H9 (cell line): Measurements from ENCODE around the gene GGT7. TPM values are rescaled to one million over a fixed set of nuclear protein-coding genes. Genes with fewer than 3 reads are reported as not detected.
A peak's percentile ranks its signal among the peaks of the same experiment; 100 is the strongest.

Experiments used
- DNase-seq: peaks from one replicate; pipeline ENCODE4 v3.0.0-alpha.2; 2017
- H2AFZ ChIP-seq: one replicate; pipeline ENCODE4 v1.6.1; 2013; ENCODE audit warnings: mild to moderate bottlenecking, low read length, control low read depth, moderate library complexity
- H2AK5ac ChIP-seq: 2 replicates; pipeline ENCODE4 v1.6.1; 2013; ENCODE audit warnings: low read length, control low read depth, mixed read lengths; ENCODE audit not compliant: insufficient read length
- H2BK120ac ChIP-seq: one replicate; pipeline ENCODE4 v1.6.1; 2013; ENCODE audit warnings: low read depth, mild to moderate bottlenecking, low read length, control low read depth, inconsistent platforms; ENCODE audit not compliant: poor library complexity, severe bottlenecking
- H2BK12ac ChIP-seq: 2 replicates; pipeline ENCODE4 v1.6.1; 2013; ENCODE audit warnings: low read length, control low read depth, mixed read lengths, low read depth; ENCODE audit not compliant: insufficient read length
- H2BK15ac ChIP-seq: 2 replicates; pipeline ENCODE4 v1.6.1; 2013; ENCODE audit warnings: low read depth, low read length, control low read depth
- H2BK20ac ChIP-seq: one replicate; pipeline ENCODE4 v1.6.1; 2013; ENCODE audit warnings: low read depth, mild to moderate bottlenecking, low read length, control low read depth, inconsistent platforms; ENCODE audit not compliant: poor library complexity, severe bottlenecking
- H2BK5ac ChIP-seq: 2 replicates; pipeline ENCODE4 v1.6.1; 2013; ENCODE audit warnings: low read length, control low read depth, mixed read lengths; ENCODE audit not compliant: insufficient read length
- H3K14ac ChIP-seq: 2 replicates; pipeline ENCODE4 v1.6.1; 2013; ENCODE audit warnings: low read length, control low read depth; ENCODE audit not compliant: insufficient read depth
- H3K18ac ChIP-seq: 2 replicates; pipeline ENCODE4 v1.6.1; 2013; ENCODE audit warnings: low read depth, mild to moderate bottlenecking, mixed read lengths, low read length, control low read depth; ENCODE audit not compliant: insufficient read length
- H3K23ac ChIP-seq: 2 replicates; pipeline ENCODE4 v1.6.1; 2013; ENCODE audit warnings: low read length, control low read depth, mixed read lengths, low read depth; ENCODE audit not compliant: insufficient read length
- H3K23me2 ChIP-seq: 2 replicates; pipeline ENCODE4 v1.6.1; 2013; ENCODE audit warnings: low read depth, mild to moderate bottlenecking, mixed read lengths, low read length, control low read depth; ENCODE audit not compliant: insufficient read length, poor library complexity, severe bottlenecking
- H3K27ac ChIP-seq: 2 replicates; pipeline ENCODE4 v1.5.1; 2013; ENCODE audit warnings: low read length, control low read depth, mixed read lengths, low read depth; ENCODE audit not compliant: insufficient read length
- H3K27me3 ChIP-seq: 2 replicates; pipeline ENCODE4 v1.6.1; 2013; ENCODE audit warnings: low read length, control low read depth, inconsistent platforms; ENCODE audit not compliant: insufficient read depth
- H3K4ac ChIP-seq: 2 replicates; pipeline ENCODE4 v1.6.1; 2013; ENCODE audit warnings: low read depth, mild to moderate bottlenecking, control low read depth, inconsistent platforms, low read length, moderate library complexity
- H3K4me1 ChIP-seq: 2 replicates; pipeline ENCODE4 v1.6.1; 2013; ENCODE audit warnings: low read length, control low read depth, inconsistent platforms; ENCODE audit not compliant: insufficient read depth
- H3K4me2 ChIP-seq: 2 replicates; pipeline ENCODE4 v1.6.1; 2013; ENCODE audit warnings: low read length, control low read depth, mixed read lengths; ENCODE audit not compliant: insufficient read length, insufficient read depth
- H3K56ac ChIP-seq: 2 replicates; pipeline ENCODE4 v1.6.1; 2013; ENCODE audit warnings: low read depth, mild to moderate bottlenecking, mixed read lengths, low read length, control low read depth; ENCODE audit not compliant: insufficient read length
- H3K79me1 ChIP-seq: 2 replicates; pipeline ENCODE4 v1.6.1; 2013; ENCODE audit warnings: low read depth, mild to moderate bottlenecking, moderate library complexity, low read length, control low read depth, inconsistent platforms; ENCODE audit not compliant: insufficient read depth, poor library complexity, severe bottlenecking
- H3K79me2 ChIP-seq: 2 replicates; pipeline ENCODE4 v1.6.1; 2013; ENCODE audit warnings: low read length, control low read depth, inconsistent platforms; ENCODE audit not compliant: insufficient read depth
- H3K9ac ChIP-seq: 2 replicates; pipeline ENCODE4 v1.6.1; 2013; ENCODE audit warnings: low read length, control low read depth, mixed read lengths; ENCODE audit not compliant: insufficient read length; ENCODE audit errors: extremely low read depth
- H3K9me3 ChIP-seq: one replicate; pipeline ENCODE4 v1.6.1; 2013; ENCODE audit warnings: low read depth, low read length, inconsistent platforms; ENCODE audit not compliant: control insufficient read depth
- H3T11ph ChIP-seq: one replicate; pipeline ENCODE4 v1.6.1; 2013; ENCODE audit warnings: mild to moderate bottlenecking, low read length, control low read depth, inconsistent platforms
- H4K20me1 ChIP-seq: one replicate; pipeline ENCODE4 v1.6.1; 2013; ENCODE audit not compliant: control insufficient read depth, insufficient read length, insufficient read depth
- H4K5ac ChIP-seq: 2 replicates; pipeline ENCODE4 v1.6.1; 2013; ENCODE audit warnings: low read depth, mild to moderate bottlenecking, mixed read lengths, low read length, control low read depth; ENCODE audit not compliant: insufficient read length
- H4K8ac ChIP-seq: replicated peaks from 2 replicates; pipeline ENCODE4 v1.6.1; 2013; ENCODE audit warnings: low read length, control low read depth, mixed read lengths, low read depth; ENCODE audit not compliant: insufficient read length
- H4K91ac ChIP-seq: 2 replicates; pipeline ENCODE4 v1.6.1; 2013; ENCODE audit warnings: low read depth, mild to moderate bottlenecking, moderate library complexity, mixed read lengths, low read length, control low read depth; ENCODE audit not compliant: insufficient read length
- H3K27ac Mint-ChIP-seq, 3 experiments: 2 replicates in 2 of 3; 3 replicates in 1 of 3; pipeline ENCODE4 v1.8.0; 2020 to 2021; ENCODE audit warnings: mixed read lengths in 3 of 3, mild to moderate bottlenecking in 1 of 3, moderate library complexity in 1 of 3
- H3K27me3 Mint-ChIP-seq: 2 replicates; pipeline ENCODE4 v1.8.0; 2021; ENCODE audit warnings: low read depth, mild to moderate bottlenecking, moderate library complexity, mixed read lengths
- H3K36me3 Mint-ChIP-seq, 3 experiments: 2 replicates in 2 of 3; 3 replicates in 1 of 3; pipeline ENCODE4 v1.8.0; 2020 to 2021; ENCODE audit warnings: low read depth in 3 of 3, mixed read lengths in 3 of 3; ENCODE audit not compliant: insufficient read depth in 1 of 3
- H3K4me1 Mint-ChIP-seq, 2 experiments: 2 replicates each; pipeline ENCODE4 v1.8.0; 2020; ENCODE audit warnings: mixed read lengths in 2 of 2
- H3K4me3 Mint-ChIP-seq, 2 experiments: 2 replicates in 1 of 2; 3 replicates in 1 of 2; pipeline ENCODE4 v1.8.0; 2020 to 2021; ENCODE audit warnings: mild to moderate bottlenecking in 2 of 2, mixed read lengths in 2 of 2, moderate library complexity in 1 of 2
- H3K9me3 Mint-ChIP-seq, 2 experiments: 2 replicates in 1 of 2; 3 replicates in 1 of 2; pipeline ENCODE4 v1.8.0; 2020; ENCODE audit warnings: mild to moderate bottlenecking in 2 of 2, mixed read lengths in 2 of 2, moderate library complexity in 1 of 2
- WGBS: extraction: QIAGEN DNeasy Blood & Tissue Kit; methylation state at CpG from one replicate; pipeline ENCODE4 v1.1.7; 2013; ENCODE audit warnings: missing lambda C conversion rate, low lambda C conversion rate, mixed read lengths; ENCODE audit not compliant: insufficient read length; ENCODE audit errors: extremely low coverage; 5-methylcytosine and 5-hydroxymethylcytosine counted together
- total RNA-seq: library from RNA; stranded (reverse); gene quantifications from 2 replicates; pipeline ENCODE4 v1.2.1, GENCODE V29; 2021
- TF ChIP-seq, protein P1 (sequence below): fragments of 200-600 bp; sonication (generic); conservative IDR thresholded peaks from 3 replicates; pipeline ENCODE4 v1.8.0; 2021; ENCODE audit warnings: antibody characterized with exemption, mild to moderate bottlenecking

GGT7 gene
- total RNA-seq, 1 experiment from 2014 or later = 38.6 TPM

DNA sequence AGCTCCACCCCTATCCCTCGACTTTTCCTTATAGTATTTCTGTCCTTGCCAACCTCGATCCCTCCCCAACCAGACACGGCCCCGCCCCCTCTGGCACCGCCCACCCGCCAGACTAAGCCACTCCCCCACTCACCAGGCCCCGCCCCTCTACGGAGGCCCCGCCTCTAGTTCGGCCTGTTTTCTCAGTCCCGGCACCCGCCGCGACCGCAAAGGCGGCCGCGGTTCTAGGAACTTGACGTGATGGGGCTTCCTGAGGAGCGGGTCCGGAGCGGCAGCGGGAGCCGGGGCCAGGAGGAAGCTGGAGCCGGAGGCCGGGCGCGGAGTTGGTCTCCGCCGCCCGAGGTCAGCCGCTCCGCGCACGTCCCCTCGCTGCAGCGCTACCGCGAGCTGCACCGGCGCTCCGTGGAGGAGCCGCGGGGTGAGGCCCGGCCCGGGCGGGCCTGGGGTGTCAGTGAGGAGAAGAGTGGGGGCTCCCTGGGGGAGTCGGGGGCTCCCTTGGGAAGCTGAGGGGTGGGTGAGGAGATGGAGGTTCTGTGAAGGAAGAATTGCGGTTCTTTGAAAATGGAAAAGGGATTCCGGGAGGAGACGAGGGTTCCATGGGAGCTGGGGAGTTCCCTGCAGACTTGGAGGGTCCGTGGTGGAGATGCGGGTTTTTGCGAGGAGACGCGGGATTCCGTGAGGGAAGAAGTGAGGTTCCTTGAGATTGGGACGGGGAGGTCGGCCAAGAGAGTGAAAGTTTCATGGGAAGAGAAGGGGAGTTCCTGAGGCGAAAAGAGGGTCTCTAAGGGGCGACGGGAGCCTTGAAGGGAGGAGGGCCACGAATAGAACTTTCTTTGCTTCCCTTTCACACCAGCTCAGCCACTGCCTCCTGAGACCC lies 4.0 kb upstream of the GGT7 start, which contains the start of gene ACSS2:
TSS of gene ACSS2 (plus strand) at position 207 of the 877 bp plus-strand sequence. CDS start at position 241, 34 bp downstream.
- no peak within 1 kb of the TSS for H2BK20ac ChIP-seq
- no peaks in the 10 kb centered on the region for H3K79me1 ChIP-seq
- no peak within 1 kb of the TSS for H3K23ac ChIP-seq
- Mint-ChIP-seq H3K27me3 (peaks cover 37% of the 10 kb centered on the region), H3K36me3 (no peaks in the 10 kb centered on the region; a peak in 1 of 7 replicates), H3K9me3 (no peaks in the 10 kb centered on the region), H3K4me3 (peak within 1 kb of the TSS; percentile 81 to 97), H3K27ac (peak within 1 kb of the TSS; percentile 78 to 90 (median 85)), H3K4me1 (peaks cover 36% of the 10 kb centered on the region in 2 experiments)
- H2BK5ac ChIP-seq = no peak within 1 kb of the TSS
- no peak within 1 kb of the TSS for H3K18ac ChIP-seq
- no peak within 1 kb of the TSS for H3K27ac ChIP-seq
- H2BK12ac ChIP-seq = no peak within 1 kb of the TSS
- H3K79me2 ChIP-seq = no peaks in the 10 kb centered on the region; the same call in 1 of the 2 replicates
- H3K14ac ChIP-seq = no peak within 1 kb of the TSS; the same call in none of the 2 replicates
- WGBS = no CpG with 5 or more reads among the region's 63 CpGs
- H3T11ph ChIP-seq = no peak within 1 kb of the TSS
- no peak within 1 kb of the TSS for H4K5ac ChIP-seq
- H3K56ac ChIP-seq = no peak within 1 kb of the TSS
- no peak within 1 kb of the TSS for H3K4ac ChIP-seq
- peak within 1 kb of the TSS; percentile 42 for H3K9ac ChIP-seq
- H2BK120ac ChIP-seq = no peak within 1 kb of the TSS
- no peaks in the 10 kb centered on the region; the same call in 1 of the 2 replicates for H3K27me3 ChIP-seq
- H2BK15ac ChIP-seq = no peak within 1 kb of the TSS
- no peak within 1 kb of the TSS for H2AK5ac ChIP-seq
- peak within 1 kb of the TSS; percentile 49 for H2AFZ ChIP-seq
- peaks cover 7% of the 10 kb centered on the region; the same call in 1 of the 2 replicates for H3K4me1 ChIP-seq
- DNase-seq = no peak
- no peak within 1 kb of the TSS for H4K91ac ChIP-seq
- H4K8ac ChIP-seq = no peak within 1 kb of the TSS
- TF ChIP-seq, protein P1, sequence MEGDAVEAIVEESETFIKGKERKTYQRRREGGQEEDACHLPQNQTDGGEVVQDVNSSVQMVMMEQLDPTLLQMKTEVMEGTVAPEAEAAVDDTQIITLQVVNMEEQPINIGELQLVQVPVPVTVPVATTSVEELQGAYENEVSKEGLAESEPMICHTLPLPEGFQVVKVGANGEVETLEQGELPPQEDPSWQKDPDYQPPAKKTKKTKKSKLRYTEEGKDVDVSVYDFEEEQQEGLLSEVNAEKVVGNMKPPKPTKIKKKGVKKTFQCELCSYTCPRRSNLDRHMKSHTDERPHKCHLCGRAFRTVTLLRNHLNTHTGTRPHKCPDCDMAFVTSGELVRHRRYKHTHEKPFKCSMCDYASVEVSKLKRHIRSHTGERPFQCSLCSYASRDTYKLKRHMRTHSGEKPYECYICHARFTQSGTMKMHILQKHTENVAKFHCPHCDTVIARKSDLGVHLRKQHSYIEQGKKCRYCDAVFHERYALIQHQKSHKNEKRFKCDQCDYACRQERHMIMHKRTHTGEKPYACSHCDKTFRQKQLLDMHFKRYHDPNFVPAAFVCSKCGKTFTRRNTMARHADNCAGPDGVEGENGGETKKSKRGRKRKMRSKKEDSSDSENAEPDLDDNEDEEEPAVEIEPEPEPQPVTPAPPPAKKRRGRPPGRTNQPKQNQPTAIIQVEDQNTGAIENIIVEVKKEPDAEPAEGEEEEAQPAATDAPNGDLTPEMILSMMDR = no peak
- H3K9me3 ChIP-seq = no peaks in the 10 kb centered on the region
- peak within 1 kb of the TSS; percentile 95 for H3K4me2 ChIP-seq
- H3K23me2 ChIP-seq = peaks cover 14% of the 10 kb centered on the region
- no peaks in the 10 kb centered on the region for H4K20me1 ChIP-seq
